HL-60 (cell line): ENCODE results near the gene ABCC4.

Experiments
- CTCF ChIP-seq: IDR thresholded peaks from one replicate; pipeline ENCODE4 v1.5.1; 2011; ENCODE audit warnings: low read length, control low read depth, inconsistent platforms; ENCODE audit not compliant: insufficient read depth
- GABPA ChIP-seq: IDR thresholded peaks from 2 replicates; pipeline ENCODE4 v1.6.1; 2012; ENCODE audit warnings: low read depth
- POLR2AphosphoS5 ChIP-seq: IDR thresholded peaks from 2 replicates; pipeline ENCODE4 v1.6.1; 2012; ENCODE audit warnings: low read depth
- REST ChIP-seq: IDR thresholded peaks from 2 replicates; pipeline ENCODE4 v1.6.1; 2012; ENCODE audit warnings: low read depth; ENCODE audit not compliant: insufficient replicate concordance

- TF ChIP-seq CTCF, result no peak
- TF ChIP-seq POLR2AphosphoS5, result no peak
- no peak for TF ChIP-seq REST
- TF ChIP-seq GABPA, result no peak
These were observed 179.2 kb downstream of the ABCC4 start for GRCh38 chr13:95122063-95122462.
